HCT116 (cell line): ENCODE results near the gene C1orf21. TPM values are rescaled to one million over a fixed set of nuclear protein-coding genes. Genes with fewer than 3 reads are reported as not detected.

ENCODE experiments used
- ATAC-seq: fragments of 200-7000 bp; cut with Tn5 transposase; 2 replicates; pipeline ENCODE4 v1.9.1; 2020; ENCODE audit warnings: mild to moderate bottlenecking, moderate library complexity
- BruUV-seq: library from RNA; stranded (reverse); fragments of 400-500 nt; replicated peaks from 2 replicates; lab custom pipeline; 2021; lab: Mats Ljungman, UMichigan
- CTCF ChIA-PET: fragments of 300-600 bp; sonication (Branson Sonifier 250); formaldehyde crosslinking; loops from one replicate; lab custom pipeline; 2021; ENCODE audit warnings: antibody characterized with exemption; lab: Charles Lee
- POLR2A ChIA-PET: fragments of 300-600, 350-600 bp; sonication (Branson Sonifier 250); formaldehyde crosslinking; loops from one replicate; lab custom pipeline; 2021; ENCODE audit warnings: antibody characterized with exemption; lab: Charles Lee
- RAD21 ChIA-PET, 2 experiments: fragments of 300-600 bp; sonication (Branson Sonifier 250); formaldehyde crosslinking; loops; one replicate each; lab custom pipeline; 2023; ENCODE audit warnings: low total read pairs in 2 of 2; ENCODE audit not compliant: uncharacterized antibody in 2 of 2, unreplicated experiment in 2 of 2, low non-redundant PET in 1 of 2; lab: Charles Lee
- DNase-seq: peaks from one replicate; pipeline ENCODE4 v3.0.0-alpha.2; 2010; ENCODE audit warnings: low read depth, low spot score
- H2AFZ ChIP-seq: fragments of 200-600 bp; shearing (Covaris generic), sonication (generic); 2 replicates; pipeline ENCODE4 v1.6.1; 2017; ENCODE audit warnings: low read depth, mixed run types, mixed read lengths, antibody characterized with exemption, low read length; ENCODE audit not compliant: poor library complexity, severe bottlenecking
- H3K27ac ChIP-seq: 2 replicates; pipeline ENCODE4 v1.5.1; 2012; ENCODE audit warnings: low read depth, low read length
- H3K27me3 ChIP-seq: fragments of 200-600 bp; sonication (generic); 2 replicates; pipeline ENCODE4 v1.6.1; 2016; ENCODE audit warnings: mixed run types, low read length, mixed read lengths; ENCODE audit not compliant: insufficient read depth
- H3K36me3 ChIP-seq, 2 experiments: fragments of 200-500 bp in 1 of 2; fragments of 200-600 bp in 1 of 2; sonication (Bioruptor generic) in 1 of 2; sonication (generic) in 1 of 2; 2 replicates each; pipeline versions ENCODE4 v1.5.1 to v1.6.1; 2014 to 2016; ENCODE audit warnings: low read length in 2 of 2, inconsistent platforms in 1 of 2, mixed read lengths in 1 of 2, mixed run types in 1 of 2; ENCODE audit not compliant: insufficient read depth in 2 of 2, control insufficient read depth in 1 of 2
- H3K4me1 ChIP-seq, 2 experiments: fragments of 200-600 bp in 1 of 2; sonication (generic) in 1 of 2; 2 replicates each; pipeline versions ENCODE4 v1.5.1 to v1.6.1; 2012 to 2017; ENCODE audit warnings: low read length in 2 of 2, inconsistent platforms in 1 of 2, mild to moderate bottlenecking in 1 of 2, mixed read lengths in 1 of 2, mixed run types in 1 of 2, moderate library complexity in 1 of 2; ENCODE audit not compliant: insufficient read depth in 2 of 2, control insufficient read depth in 1 of 2
- H3K4me2 ChIP-seq: fragments of 200-600 bp; sonication (generic); 2 replicates; pipeline ENCODE4 v1.6.1; 2017; ENCODE audit warnings: mixed run types, low read length, mixed read lengths
- H3K4me3 ChIP-seq, 2 experiments: fragments of 200-600 bp in 1 of 2; sonication (generic) in 1 of 2; replicated peaks in 1 of 2; 2 replicates each; pipeline ENCODE4 v1.5.1; 2011 to 2016; ENCODE audit warnings: low read length in 2 of 2, control low read depth in 1 of 2, low read depth in 1 of 2, mild to moderate bottlenecking in 1 of 2, mixed read lengths in 1 of 2, mixed run types in 1 of 2
- H3K79me2 ChIP-seq: fragments of 200-600 bp; sonication (generic); 2 replicates; pipeline ENCODE4 v1.6.1; 2017; ENCODE audit warnings: mild to moderate bottlenecking, mixed run types, low read length, moderate library complexity, mixed read lengths; ENCODE audit not compliant: insufficient read depth
- H3K9ac ChIP-seq: fragments of 200-600 bp; sonication (generic); 2 replicates; pipeline ENCODE4 v1.6.1; 2016; ENCODE audit warnings: low read length, mixed read lengths
- H3K9me2 ChIP-seq: fragments of 200-600 bp; sonication (generic), shearing (Covaris generic); 2 replicates; pipeline ENCODE4 v1.6.1; 2017; ENCODE audit warnings: mixed run types, mild to moderate bottlenecking, moderate library complexity; ENCODE audit not compliant: insufficient read depth
- H3K9me3 ChIP-seq, 2 experiments: fragments of 200-500 bp in 1 of 2; fragments of 200-600 bp in 1 of 2; sonication (Bioruptor generic) in 1 of 2; sonication (generic) in 1 of 2; 2 replicates each; pipeline ENCODE4 v1.6.1; 2014 to 2017; ENCODE audit warnings: low read length in 2 of 2, mixed read lengths in 2 of 2, inconsistent platforms in 1 of 2, low read depth in 1 of 2, mild to moderate bottlenecking in 1 of 2, mixed run types in 1 of 2, moderate library complexity in 1 of 2; ENCODE audit not compliant: control insufficient read depth in 1 of 2, insufficient read depth in 1 of 2
- H4K20me1 ChIP-seq: fragments of 200-600 bp; sonication (generic), shearing (Covaris generic); 2 replicates; pipeline ENCODE4 v1.6.1; 2017; ENCODE audit warnings: mixed run types, mild to moderate bottlenecking, moderate library complexity; ENCODE audit not compliant: insufficient read depth
- CEBPB ChIP-seq: IDR thresholded peaks from 2 replicates; pipeline ENCODE4 v1.6.1; 2012; ENCODE audit warnings: low read depth
- FOSL1 ChIP-seq: IDR thresholded peaks from 2 replicates; pipeline ENCODE4 v1.6.1; 2012; ENCODE audit warnings: low read depth
- RAD21 ChIP-seq: IDR thresholded peaks from 2 replicates; pipeline ENCODE4 v1.6.1; 2012; ENCODE audit warnings: low read depth, mild to moderate bottlenecking
- REST ChIP-seq: IDR thresholded peaks from 2 replicates; pipeline ENCODE4 v1.6.1; 2012; ENCODE audit warnings: low read depth
- SIN3A ChIP-seq: IDR thresholded peaks from 2 replicates; pipeline ENCODE4 v1.6.1; 2012; ENCODE audit warnings: low read depth
- SP1 ChIP-seq: IDR thresholded peaks from 2 replicates; pipeline ENCODE4 v1.6.1; 2012; ENCODE audit warnings: low read depth
- TCF7L2 ChIP-seq: IDR thresholded peaks from 2 replicates; pipeline ENCODE4 v1.7.0; 2011; ENCODE audit warnings: borderline replicate concordance, inconsistent platforms; ENCODE audit not compliant: insufficient read depth, insufficient read length; ENCODE audit errors: extremely low read depth
- intact Hi-C: fragments of 100-400 bp; cut with micrococcal nuclease; formaldehyde crosslinking; loops from 2 replicates; pipeline ENCODE4 v1.10.0; 2022
- total RNA-seq: library from RNA; stranded (reverse); gene quantifications from one replicate; pipeline ENCODE4 v1.2.1, GENCODE V29; 2021; ENCODE audit not compliant: unreplicated experiment
- TF ChIP-seq, protein P1 (sequence below): IDR thresholded peaks from 2 replicates; pipeline ENCODE4 v1.6.1; 2012

The C1orf21 gene
- total RNA-seq, 1 experiment from 2014 or later = 8.9 TPM

GRCh38 chr1:184513966-184514365, 127.1 kb downstream of the C1orf21 start:
- no peak for ATAC-seq
- RAD21 ChIA-PET = no interaction called here
- H3K79me2 ChIP-seq = no peaks in the 10 kb centered on the region
- DNase-seq = no peak
- no peaks in the 10 kb centered on the region for H4K20me1 ChIP-seq
- intact Hi-C loops = loop anchor here (10.0 kb wide), 1 partner anchor 61 kb away; no protein-coding TSS in a partner anchor
- no peaks in the 10 kb centered on the region for H3K9me3 ChIP-seq
- POLR2A ChIA-PET = no interaction called here
- no peak overlapping the region for H3K4me3 ChIP-seq
- peaks cover 0 to 12% of the 10 kb centered on the region in 2 experiments; a peak in 2 of 4 replicates for H3K4me1 ChIP-seq
- TF ChIP-seq REST (no peak), RAD21 (no peak), SIN3A (no peak), SP1 (no peak), TCF7L2 (no peak), FOSL1 (no peak), CEBPB (no peak)
- TF ChIP-seq, protein P1, sequence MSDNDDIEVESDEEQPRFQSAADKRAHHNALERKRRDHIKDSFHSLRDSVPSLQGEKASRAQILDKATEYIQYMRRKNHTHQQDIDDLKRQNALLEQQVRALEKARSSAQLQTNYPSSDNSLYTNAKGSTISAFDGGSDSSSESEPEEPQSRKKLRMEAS = no peak
- H3K4me2 ChIP-seq = 0 out of 2 replicates have a peak overlapping the region, but pooled peaks have one; percentile 20
- no peaks in the 10 kb centered on the region for H3K27me3 ChIP-seq
- H2AFZ ChIP-seq = no peak overlapping the region
- H3K36me3 ChIP-seq = no peaks in the 10 kb centered on the region
- no peak overlapping the region for H3K27ac ChIP-seq
- no peaks in the 10 kb centered on the region for H3K9me2 ChIP-seq
- CTCF ChIA-PET = no interaction called here
- no TSS peak for BruUV-seq
- H3K9ac ChIP-seq = no peak overlapping the region
